Vagina (tissue), 2 donors: ENCODE measurements around the gene C1orf21. TPM values are rescaled to one million over a fixed set of nuclear protein-coding genes. Genes with fewer than 3 reads are reported as not detected.

Experiments
- DNase-seq, 2 donors: peaks; one replicate each; pipeline ENCODE4 v3.0.0-alpha.2; 2017; ENCODE audit errors: extremely low spot score in 2 of 2
- H3K27ac ChIP-seq: fragments of 200-600 bp; sonication (generic); one replicate; pipeline ENCODE4 v1.5.1; 2019
- H3K27me3 ChIP-seq: fragments of 200-600 bp; sonication (generic); one replicate; pipeline ENCODE4 v1.5.1; 2019
- H3K36me3 ChIP-seq, 2 donors: fragments of 200-600 bp; sonication (generic); one replicate each; pipeline ENCODE4 v1.5.1; 2017 to 2019
- H3K4me1 ChIP-seq: fragments of 200-600 bp; sonication (generic); one replicate; pipeline ENCODE4 v1.5.1; 2019
- H3K4me3 ChIP-seq, 2 donors: fragments of 200-600 bp; sonication (generic); 1 replicate in 1 of 2; 2 replicates in 1 of 2; pipeline ENCODE4 v1.5.1; 2016 to 2019
- H3K9me3 ChIP-seq: fragments of 200-600 bp; sonication (generic); one replicate; pipeline ENCODE4 v1.5.1; 2019
- CTCF ChIP-seq, 3 experiments: fragments of 450-650 bp in 2 of 3; fragments of 200-600 bp in 1 of 3; sonication (generic) in 1 of 3; IDR thresholded peaks; one replicate each; pipeline ENCODE4 v1.5.1; 2017 to 2019; ENCODE audit warnings: antibody characterized with exemption in 3 of 3, mild to moderate bottlenecking in 2 of 3, moderate library complexity in 2 of 3
- POLR2A ChIP-seq, 2 donors: fragments of 450-650 bp; IDR thresholded peaks; one replicate each; pipeline ENCODE4 v1.6.1; 2017; ENCODE audit warnings: antibody characterized with exemption in 2 of 2, mild to moderate bottlenecking in 2 of 2, moderate library complexity in 2 of 2
- POLR2AphosphoS5 ChIP-seq, 2 donors: sonication (generic); formaldehyde crosslinking; IDR thresholded peaks; one replicate each; pipeline ENCODE4 v1.9.0; 2017; ENCODE audit warnings: antibody characterized with exemption in 2 of 2, mild to moderate bottlenecking in 2 of 2, low read depth in 1 of 2; ENCODE audit not compliant: insufficient read depth in 1 of 2
- intact Hi-C: fragments of 100-400 bp; cut with DNase I; formaldehyde crosslinking; loops from one replicate; pipeline ENCODE4 v1.15.1; 2023
- total RNA-seq: library from RNA; depleted of rRNA; stranded (reverse); fragments of >200 nt; gene quantifications from one replicate; pipeline ENCODE4 v1.2.3, GENCODE V29; 2016

The C1orf21 gene
- total RNA-seq, 1 donor from 2014 or later, result 24.1 TPM

GRCh38 chr1:184637664-184638240 lies 250.9 kb downstream of the C1orf21 start:
- Histone ChIP-seq H3K4me3 (no peak overlapping the region), H3K4me1 (no peaks in the 10 kb centered on the region), H3K36me3 (no peaks in the 10 kb centered on the region), H3K27ac (no peak overlapping the region), H3K9me3 (no peaks in the 10 kb centered on the region), H3K27me3 (no peaks in the 10 kb centered on the region)
- intact Hi-C loops, result no loop called here
- DNase-seq, result no peak
- TF ChIP-seq POLR2A (IDR thresholded peaks at IDR 0.05) (no peak), CTCF (IDR thresholded peaks at IDR 0.05) (no peak), POLR2AphosphoS5 (IDR thresholded peaks at IDR 0.05; ENCODE audit: insufficient read depth in 1 of 2, low read depth in 1 of 2) (no peak)

GRCh38 chr1:184639205-184639604 lies 252.4 kb downstream of the C1orf21 start:
- Histone ChIP-seq H3K27me3 (no peaks in the 10 kb centered on the region), H3K9me3 (no peaks in the 10 kb centered on the region), H3K36me3 (no peaks in the 10 kb centered on the region), H3K4me1 (no peaks in the 10 kb centered on the region), H3K27ac (no peak overlapping the region), H3K4me3 (no peak overlapping the region)
- no peak for TF ChIP-seq CTCF (IDR thresholded peaks at IDR 0.05)
- no peak for TF ChIP-seq POLR2AphosphoS5 (IDR thresholded peaks at IDR 0.05; ENCODE audit: insufficient read depth in 1 of 2, low read depth in 1 of 2)
- TF ChIP-seq POLR2A (IDR thresholded peaks at IDR 0.05), result no peak
- DNase-seq, result no peak
- intact Hi-C loops, result no loop called here

- H3K27ac ChIP-seq, result no peak overlapping the region
Measured at GRCh38 chr1:184640505-184640904, 253.7 kb downstream of the C1orf21 start.

GRCh38 chr1:184641894-184642293 lies 255.1 kb downstream of the C1orf21 start:
- no peak for DNase-seq
- H3K27ac ChIP-seq, result no peak overlapping the region

More at GRCh38 chr1:184640505-184640904, 253.7 kb downstream of the C1orf21 start:
- no peak for DNase-seq
- Histone ChIP-seq H3K4me1 (no peaks in the 10 kb centered on the region), H3K36me3 (no peaks in the 10 kb centered on the region), H3K9me3 (no peaks in the 10 kb centered on the region), H3K27me3 (no peaks in the 10 kb centered on the region), H3K4me3 (no peak overlapping the region)
- TF ChIP-seq POLR2AphosphoS5 (IDR thresholded peaks at IDR 0.05; ENCODE audit: insufficient read depth in 1 of 2, low read depth in 1 of 2) (no peak), CTCF (IDR thresholded peaks at IDR 0.05) (no peak), POLR2A (IDR thresholded peaks at IDR 0.05) (no peak)
- intact Hi-C loops, result no loop called here

More at GRCh38 chr1:184641894-184642293, 255.1 kb downstream of the C1orf21 start:
- intact Hi-C loops, result no loop called here
- no peak for TF ChIP-seq CTCF (IDR thresholded peaks at IDR 0.05)
- no peak for TF ChIP-seq POLR2A (IDR thresholded peaks at IDR 0.05)
- no peaks in the 10 kb centered on the region for H3K4me1 ChIP-seq
- no peaks in the 10 kb centered on the region for H3K36me3 ChIP-seq
- no peaks in the 10 kb centered on the region for H3K9me3 ChIP-seq
- no peak overlapping the region for H3K4me3 ChIP-seq
- H3K27me3 ChIP-seq, result no peaks in the 10 kb centered on the region
